HepG2 (cell line): ENCODE measurements around the gene GCDH. TPM values are rescaled to one million over a fixed set of nuclear protein-coding genes. Genes with fewer than 3 reads are reported as not detected.

ENCODE experiments used
- ARNTL ChIP-seq: sonication (generic); formaldehyde crosslinking; IDR thresholded peaks from 2 replicates; pipeline ENCODE4 v1.4.0; 2020; ENCODE audit warnings: mild to moderate bottlenecking, missing genetic modification reagents
- ATF1 ChIP-seq: IDR thresholded peaks from 2 replicates; pipeline ENCODE4 v1.6.1; 2016; ENCODE audit warnings: mild to moderate bottlenecking, control low read depth
- BCL6 ChIP-seq: IDR thresholded peaks from 2 replicates; pipeline ENCODE4 v1.6.1; 2016; ENCODE audit warnings: missing genetic modification reagents, missing compliant biosample characterization
- GLI4 ChIP-seq: sonication (generic); formaldehyde crosslinking; IDR thresholded peaks from 2 replicates; pipeline ENCODE4 v1.5.1; 2020; ENCODE audit warnings: missing genetic modification reagents, mild to moderate bottlenecking, moderate library complexity, borderline replicate concordance
- JUN ChIP-seq: sonication (generic); formaldehyde crosslinking; IDR thresholded peaks from 2 replicates; pipeline ENCODE4 v1.4.0; 2020; ENCODE audit warnings: mild to moderate bottlenecking, missing genetic modification reagents
- KLF15 ChIP-seq: sonication (generic); formaldehyde crosslinking; IDR thresholded peaks from 2 replicates; pipeline ENCODE4 v1.8.1; 2023; ENCODE audit warnings: borderline replicate concordance, mild to moderate bottlenecking, inconsistent platforms, missing genetic modification reagents, mixed read lengths
- MAX ChIP-seq: IDR thresholded peaks from 2 replicates; pipeline ENCODE4 v1.6.1; 2012; ENCODE audit warnings: inconsistent platforms
- NAIF1 ChIP-seq: sonication (generic); formaldehyde crosslinking; IDR thresholded peaks from 2 replicates; pipeline ENCODE4 v1.5.0; 2020; ENCODE audit warnings: mild to moderate bottlenecking, missing genetic modification reagents, borderline replicate concordance
- NR0B2 ChIP-seq: sonication (generic); formaldehyde crosslinking; IDR thresholded peaks from 2 replicates; pipeline ENCODE4 v1.4.0; 2020; ENCODE audit warnings: mild to moderate bottlenecking, missing genetic modification reagents
- TFAP4 ChIP-seq: sonication (generic); IDR thresholded peaks from 2 replicates; pipeline ENCODE4 v1.6.1; 2016; ENCODE audit warnings: low read depth, borderline replicate concordance
- THAP11 ChIP-seq: IDR thresholded peaks from 2 replicates; pipeline ENCODE4 v1.6.1; 2016; ENCODE audit warnings: missing biosample characterization, missing genetic modification reagents
- ZFY ChIP-seq: sonication (generic); formaldehyde crosslinking; IDR thresholded peaks from 2 replicates; pipeline ENCODE4 v1.4.0; 2020; ENCODE audit warnings: missing genetic modification reagents
- ZHX2 ChIP-seq, 2 experiments: sonication (generic) in 1 of 2; formaldehyde crosslinking in 1 of 2; IDR thresholded peaks; 2 replicates each; pipeline versions ENCODE4 v1.6.1 to v1.9.0; 2014 to 2022; ENCODE audit warnings: antibody characterized with exemption in 1 of 2, borderline replicate concordance in 1 of 2, inconsistent platforms in 1 of 2, low read depth in 1 of 2, missing genetic modification reagents in 1 of 2
- ZKSCAN1 ChIP-seq: fragments of 150-350 bp; IDR thresholded peaks from 2 replicates; pipeline ENCODE4 v1.6.1; 2014; ENCODE audit warnings: low read length
- ZNF10 ChIP-seq: sonication (generic); formaldehyde crosslinking; IDR thresholded peaks from 2 replicates; pipeline ENCODE4 v1.4.0; 2020; ENCODE audit warnings: mild to moderate bottlenecking, low read depth, missing genetic modification reagents, borderline replicate concordance
- ZNF230 ChIP-seq: sonication (generic); formaldehyde crosslinking; IDR thresholded peaks from 2 replicates; pipeline ENCODE4 v1.4.0; 2020; ENCODE audit warnings: mild to moderate bottlenecking, missing genetic modification reagents
- ZNF446 ChIP-seq: sonication (generic); formaldehyde crosslinking; IDR thresholded peaks from 2 replicates; pipeline ENCODE4 v1.5.0; 2020; ENCODE audit warnings: mild to moderate bottlenecking, missing genetic modification reagents
- ZNF770 ChIP-seq: sonication (generic); formaldehyde crosslinking; IDR thresholded peaks from 2 replicates; pipeline ENCODE4 v1.5.0; 2020; ENCODE audit warnings: mild to moderate bottlenecking, missing genetic modification reagents
- polyA plus RNA-seq, 8 experiments: library from polyadenylated mRNA; depleted of rRNA in 3 of 8; stranded (reverse) in 7 of 8; unstranded in 1 of 8; fragments of >200 nt; fragmentation: Illumina TruSeq in 4 of 8; extraction: Trizol in 4 of 8; gene quantifications; 2 replicates each; pipeline versions ENCODE4 v1.2.1 to v1.2.3, GENCODE V29; 2011 to 2016; ENCODE audit warnings: low read depth in 4 of 8, missing spikeins in 1 of 8, mixed read lengths in 1 of 8; ENCODE audit not compliant: insufficient read depth in 1 of 8
- total RNA-seq, 5 experiments: library from RNA; depleted of rRNA; stranded (reverse); fragments of >200 nt; fragmentation: Illumina TruSeq; extraction: Trizol; gene quantifications; 2 replicates each; pipeline ENCODE4 v1.2.3, GENCODE V29; 2016; ENCODE audit warnings: low read depth in 1 of 5

The GCDH gene
- total and polyA plus RNA-seq, 2 of the 13 experiments (the other 11 are each of a cell fraction or from before 2014, with no cell fraction given), result 15.1 to 38.0 TPM

- TF ChIP-seq ZFY (CRISPR knock-in tag), result peak; percentile 67; the same call in 1 of the 2 replicates
- 0 out of 2 replicates have a peak, but pooled peaks have one; percentile 34 for TF ChIP-seq JUN
- peak; percentile 34; the same call in 1 of the 2 replicates for TF ChIP-seq ZNF770
- peak; percentile 87 for TF ChIP-seq MAX
- peak; percentile 85 for TF ChIP-seq THAP11 (CRISPR knock-in tag)
- TF ChIP-seq ZKSCAN1, result no peak
- TF ChIP-seq TFAP4, result peak; percentile 37; the same call in 1 of the 2 replicates
- TF ChIP-seq ZNF446, result no peak
- TF ChIP-seq BCL6 (CRISPR knock-in tag), result peak; percentile 25; the same call in 1 of the 2 replicates
- no peak for TF ChIP-seq NAIF1 (CRISPR knock-in tag)
- peak; percentile 41; the same call in 1 of the 2 replicates for TF ChIP-seq ARNTL (CRISPR knock-in tag)
- TF ChIP-seq ZNF230 (CRISPR knock-in tag), result peak; percentile 79
- TF ChIP-seq GLI4 (CRISPR knock-in tag), result peak; percentile 54; the same call in 1 of the 2 replicates
- peak; percentile 93; the same call in 1 of the 2 replicates for TF ChIP-seq NR0B2 (CRISPR knock-in tag)
- 0 out of 2 replicates have a peak, but pooled peaks have one; percentile 72 for TF ChIP-seq ZNF10 (CRISPR knock-in tag)
- peak; percentile 40; the same call in 1 of the 2 replicates for TF ChIP-seq KLF15
- peak; percentile 35; the same call in 1 of the 2 replicates for TF ChIP-seq ZHX2 (IDR thresholded peaks at IDR 0.05; ENCODE audit: low read depth)
- TF ChIP-seq ZHX2 (CRISPR knock-in tag; IDR thresholded peaks at IDR 0.05; ENCODE audit: borderline replicate concordance), result no peak
- peak; percentile 96 for TF ChIP-seq ATF1 (CRISPR knock-in tag)
Observed at GRCh38 chr19:12890787-12891552, at the start of gene GCDH (continued).
